ENCODE measurements around the gene NXPH1.

GRCh38 chr7:8581842-8582241 lies 148.4 kb downstream of the NXPH1 start:
- TF ChIP-seq POLR2AphosphoS5 (IDR thresholded peaks at IDR 0.05) (no peak), POLR2A (IDR thresholded peaks at IDR 0.05; ENCODE audit: low read depth) (no peak), CTCF (IDR thresholded peaks at IDR 0.05) (no peak)
